GM18909 (cell line): ENCODE results near the gene MIR17HG.

Experiments
- ATAC-seq: cut with Tn5 transposase; IDR thresholded peaks from one replicate; pipeline ENCODE4 v1.9.1; 2021; ENCODE audit warnings: mild to moderate bottlenecking; ENCODE audit not compliant: unreplicated experiment, poor library complexity

MIR17HG gene

DNA sequence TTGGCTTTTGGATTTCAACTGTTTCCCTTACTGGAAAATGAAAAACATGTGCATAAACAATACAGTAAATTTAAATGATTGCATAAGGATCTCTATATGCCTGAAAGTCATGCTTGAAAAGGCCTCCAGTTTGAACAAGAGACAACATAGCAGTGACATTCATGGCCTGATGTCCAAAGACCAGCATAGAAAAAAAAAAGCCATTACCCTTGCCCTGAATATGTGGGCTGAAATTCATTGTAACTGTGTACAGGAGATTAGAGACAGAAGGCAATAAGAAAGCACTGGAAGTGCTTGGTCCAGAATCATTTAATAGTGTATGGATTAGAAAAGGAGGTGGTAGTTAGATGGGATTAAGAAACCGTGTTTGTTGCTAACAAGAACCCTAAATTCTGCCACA is 15.4 kb downstream of the MIR17HG start:
- no peak for ATAC-seq

DNA sequence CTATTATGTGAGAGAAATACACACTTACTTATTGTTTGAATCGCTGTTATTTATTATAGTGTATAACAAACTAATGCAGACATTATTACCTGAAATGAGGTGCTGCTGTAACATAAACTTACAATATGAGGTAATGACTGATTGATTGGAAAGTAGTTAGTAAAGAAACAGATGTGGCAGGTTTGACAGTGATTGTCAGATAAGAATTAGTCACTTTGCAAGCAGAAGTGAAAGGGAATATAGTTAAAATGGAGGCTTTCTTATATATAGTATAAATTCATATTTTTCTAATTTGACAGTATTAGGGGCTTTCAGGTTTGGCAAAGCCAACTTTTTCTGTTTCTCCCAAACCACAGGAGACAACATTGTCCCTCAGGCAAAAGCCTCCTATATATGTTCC is 20.6 kb downstream of the MIR17HG start:
- ATAC-seq: no peak

DNA sequence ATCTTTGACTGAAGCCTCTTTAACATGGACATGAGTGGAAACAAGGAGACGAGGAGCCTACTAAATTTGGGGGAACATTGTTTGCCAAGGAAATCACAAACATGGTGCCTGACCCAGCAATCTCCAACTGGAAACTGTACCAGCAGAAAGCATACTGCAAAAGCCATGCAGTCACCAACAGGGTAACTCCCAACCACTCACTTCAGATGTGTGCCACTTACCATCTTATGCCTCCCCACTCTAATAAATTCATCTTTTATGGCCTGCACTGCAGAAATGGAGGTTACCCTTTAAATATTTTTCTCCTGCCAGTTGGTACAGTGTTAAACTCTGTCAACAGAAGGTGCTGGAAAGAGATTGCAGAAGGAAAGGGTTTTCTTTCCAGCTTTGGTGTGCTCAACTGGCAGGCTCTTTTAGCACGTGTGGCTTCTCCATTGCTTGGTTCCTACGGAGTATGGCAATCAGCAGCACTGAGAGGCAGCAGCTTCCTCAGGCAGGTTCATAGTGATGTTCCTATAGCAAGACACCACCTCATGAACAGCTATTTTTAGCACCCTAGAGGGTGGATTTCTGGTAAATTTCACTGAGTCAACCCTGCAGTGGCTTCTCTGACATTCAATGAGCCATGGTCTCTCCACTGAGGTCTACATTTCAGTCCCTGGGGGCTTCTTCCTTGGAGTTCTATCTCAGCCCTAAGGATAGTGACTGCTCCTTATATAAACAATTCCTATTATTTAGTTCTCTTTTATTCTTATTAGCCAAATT is 21.4 kb downstream of the MIR17HG start:
- ATAC-seq: peak; percentile 31

DNA sequence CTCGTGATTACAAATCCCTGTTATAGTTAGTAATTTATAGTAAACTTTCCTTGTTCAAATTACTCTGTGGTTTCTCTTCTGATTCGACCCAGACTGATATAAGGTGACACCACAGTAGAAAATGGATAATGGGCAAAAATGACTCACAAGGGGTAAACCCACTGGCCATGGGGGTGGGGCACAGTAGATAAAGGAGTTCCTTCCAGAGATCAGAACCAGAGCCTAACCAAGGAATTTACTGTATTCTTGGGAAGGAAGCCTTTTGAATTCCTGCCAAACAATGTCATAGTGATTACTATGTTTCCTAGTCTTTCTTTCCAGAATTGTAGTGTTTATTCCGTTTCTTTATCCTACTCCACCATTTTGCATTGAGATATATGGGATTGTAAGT is 21.9 kb downstream of the MIR17HG start:
- peak; percentile 35 for ATAC-seq

DNA sequence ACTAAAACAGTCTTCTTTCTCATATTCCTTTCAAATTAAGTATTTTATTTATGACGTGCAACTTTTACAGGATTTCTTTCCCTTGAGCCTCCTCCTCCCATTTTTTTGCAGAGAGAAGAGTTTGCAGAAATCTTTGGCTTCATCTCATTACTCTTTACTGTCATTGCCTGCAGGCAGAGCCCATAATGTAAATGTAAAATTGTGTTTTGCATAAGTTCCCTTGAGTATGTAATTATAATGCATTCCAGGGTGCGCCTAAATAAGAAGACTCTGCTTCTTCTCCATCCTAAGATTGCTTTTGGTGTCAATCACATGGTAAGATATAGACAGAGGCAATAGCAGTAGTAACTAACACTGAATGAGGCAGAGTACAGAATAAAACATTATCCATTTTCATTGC is 23.0 kb downstream of the MIR17HG start:
- no peak for ATAC-seq

DNA sequence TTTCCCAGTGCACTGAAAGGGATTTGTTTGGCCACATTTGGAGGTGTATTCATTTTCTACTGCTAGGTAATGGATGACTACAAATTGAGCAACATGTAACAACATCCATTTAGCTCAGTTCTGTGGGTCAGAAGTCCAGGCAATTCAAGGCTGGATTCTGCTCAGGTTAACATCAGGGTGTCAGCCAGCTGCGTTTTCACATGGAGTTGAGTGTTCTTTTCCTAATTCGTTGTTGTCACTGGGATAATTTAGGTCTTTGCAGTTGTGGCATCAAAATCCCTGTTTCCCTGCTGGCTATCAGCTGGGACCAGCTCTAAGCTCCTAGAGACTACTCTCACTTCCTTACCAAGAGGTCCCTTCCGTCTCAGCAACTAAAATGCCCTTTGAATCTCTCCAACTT is 25.4 kb downstream of the MIR17HG start:
- ATAC-seq: no peak

DNA sequence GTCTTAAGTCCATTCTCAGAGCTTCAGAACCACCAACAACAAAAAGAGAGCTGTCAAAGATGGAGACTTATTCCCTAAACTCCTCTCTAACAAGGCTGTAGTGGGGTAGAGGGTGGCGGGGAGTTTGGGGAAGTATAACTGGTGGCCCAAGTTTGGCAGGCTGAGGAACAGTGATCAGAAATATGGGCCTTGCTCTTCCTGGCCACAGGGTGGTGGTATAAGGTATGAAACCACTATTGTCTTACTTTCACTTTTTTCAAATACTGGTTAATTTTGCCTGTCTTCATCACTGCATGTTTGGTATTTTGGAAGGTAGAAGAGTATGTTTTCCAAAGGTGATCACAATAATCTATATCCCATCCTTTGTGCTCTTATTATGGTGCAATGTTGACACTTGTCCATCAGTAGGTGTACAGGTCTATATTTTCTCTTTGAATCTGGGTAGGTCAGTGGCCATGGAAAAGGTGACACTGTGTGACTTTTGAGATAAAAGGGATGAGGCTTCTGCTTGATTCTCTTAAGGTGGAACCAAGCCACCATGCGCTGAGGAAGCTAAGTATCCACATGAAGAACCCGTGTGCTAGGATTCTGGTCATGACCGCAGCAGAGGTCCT is 27.7 kb downstream of the MIR17HG start:
- peak; percentile 99 for ATAC-seq

DNA sequence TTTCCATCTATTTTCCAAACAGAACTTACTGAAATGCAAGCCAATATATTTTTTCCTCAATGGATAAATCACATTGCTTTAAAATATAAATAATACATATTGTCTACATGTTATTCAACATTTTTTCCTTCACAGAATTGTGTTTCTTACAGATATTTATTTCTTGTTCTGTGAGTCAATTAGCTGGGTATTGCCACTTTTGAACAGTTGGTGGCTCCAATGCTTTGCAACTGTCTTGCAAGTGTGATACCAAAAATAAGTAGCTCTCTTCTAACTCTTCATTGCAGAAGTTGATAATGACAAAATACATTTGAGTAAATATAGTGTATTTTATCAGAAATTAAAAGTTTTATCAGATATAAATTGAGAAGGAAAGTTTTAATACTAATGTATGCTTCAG is 33.9 kb downstream of the MIR17HG start:
- peak; percentile 42 for ATAC-seq

DNA sequence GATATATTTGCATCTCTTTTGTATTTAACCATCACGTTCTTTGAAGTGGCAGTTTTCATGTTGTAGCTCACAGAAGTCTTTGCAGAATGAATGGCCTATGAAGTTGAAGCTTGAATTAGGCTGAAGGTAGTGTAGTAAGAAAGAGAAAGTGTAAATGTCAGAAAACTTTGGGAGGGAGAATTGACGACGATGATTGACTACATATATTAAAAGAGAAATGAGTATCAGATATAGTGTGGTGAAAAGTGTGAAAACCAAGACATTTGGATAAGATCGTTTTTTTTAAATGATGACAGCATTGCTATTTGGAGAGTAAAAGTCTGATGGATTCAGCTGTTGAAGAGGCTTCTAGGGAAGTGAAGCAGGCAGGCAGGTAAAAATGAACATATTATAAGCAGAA is 36.3 kb downstream of the MIR17HG start:
- no peak for ATAC-seq

DNA sequence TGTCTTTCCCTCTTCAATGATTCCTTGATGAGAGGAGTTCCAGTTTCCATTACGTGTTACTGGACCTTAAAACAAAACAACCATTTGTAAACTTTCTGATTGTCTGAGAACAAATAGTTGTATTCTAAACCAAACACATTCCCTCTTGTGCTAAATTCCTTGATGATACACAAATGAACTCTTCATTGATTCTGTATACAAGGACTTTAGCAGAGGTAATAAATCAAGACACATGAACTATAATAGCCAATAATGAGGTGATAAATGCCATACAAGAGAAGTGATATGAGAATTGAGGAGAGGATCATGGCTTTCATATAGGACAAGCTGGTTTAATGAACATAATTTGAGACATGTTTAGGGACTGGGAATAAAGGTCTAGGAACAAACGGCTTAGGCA is 37.4 kb downstream of the MIR17HG start:
- ATAC-seq: no peak

DNA sequence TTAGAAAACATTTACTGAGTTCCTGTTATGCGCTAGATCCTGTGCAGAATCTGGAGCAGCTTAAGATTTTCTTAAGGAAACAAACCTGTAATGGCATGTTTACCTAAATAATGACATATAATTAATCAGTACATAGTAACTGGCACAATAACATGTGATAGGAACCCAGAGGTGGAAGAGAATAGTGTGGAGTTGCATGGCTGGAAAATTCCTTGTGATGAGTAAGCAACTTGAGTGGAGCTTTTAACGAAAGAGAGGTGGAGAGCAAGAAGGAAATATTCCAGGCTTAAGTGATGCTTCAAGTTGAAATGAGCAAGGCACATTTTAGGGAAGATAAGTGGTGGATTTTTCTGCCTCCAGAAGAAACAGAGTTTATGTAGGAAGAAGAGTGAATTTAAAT is 41.7 kb downstream of the MIR17HG start:
- ATAC-seq: no peak

DNA sequence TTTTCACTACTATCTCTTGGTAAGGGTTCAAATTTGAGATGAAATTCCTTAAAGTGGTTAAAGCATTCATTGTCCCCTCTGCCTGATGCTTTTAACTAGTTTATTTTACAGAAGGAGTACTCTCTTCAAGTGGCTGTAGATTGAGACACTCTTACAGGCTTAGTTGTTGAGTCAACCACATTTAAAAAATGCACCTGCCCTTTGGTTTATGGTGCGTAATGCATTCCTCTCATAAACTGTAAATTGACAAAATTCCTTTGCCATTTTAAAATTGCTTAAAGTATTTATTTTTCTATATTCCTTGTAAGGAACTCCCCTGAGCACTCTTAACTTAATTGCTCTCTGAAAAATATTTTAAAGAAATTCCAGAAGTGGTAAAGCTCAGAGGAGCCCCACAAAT is 50.1 kb downstream of the MIR17HG start:
- ATAC-seq: no peak

DNA sequence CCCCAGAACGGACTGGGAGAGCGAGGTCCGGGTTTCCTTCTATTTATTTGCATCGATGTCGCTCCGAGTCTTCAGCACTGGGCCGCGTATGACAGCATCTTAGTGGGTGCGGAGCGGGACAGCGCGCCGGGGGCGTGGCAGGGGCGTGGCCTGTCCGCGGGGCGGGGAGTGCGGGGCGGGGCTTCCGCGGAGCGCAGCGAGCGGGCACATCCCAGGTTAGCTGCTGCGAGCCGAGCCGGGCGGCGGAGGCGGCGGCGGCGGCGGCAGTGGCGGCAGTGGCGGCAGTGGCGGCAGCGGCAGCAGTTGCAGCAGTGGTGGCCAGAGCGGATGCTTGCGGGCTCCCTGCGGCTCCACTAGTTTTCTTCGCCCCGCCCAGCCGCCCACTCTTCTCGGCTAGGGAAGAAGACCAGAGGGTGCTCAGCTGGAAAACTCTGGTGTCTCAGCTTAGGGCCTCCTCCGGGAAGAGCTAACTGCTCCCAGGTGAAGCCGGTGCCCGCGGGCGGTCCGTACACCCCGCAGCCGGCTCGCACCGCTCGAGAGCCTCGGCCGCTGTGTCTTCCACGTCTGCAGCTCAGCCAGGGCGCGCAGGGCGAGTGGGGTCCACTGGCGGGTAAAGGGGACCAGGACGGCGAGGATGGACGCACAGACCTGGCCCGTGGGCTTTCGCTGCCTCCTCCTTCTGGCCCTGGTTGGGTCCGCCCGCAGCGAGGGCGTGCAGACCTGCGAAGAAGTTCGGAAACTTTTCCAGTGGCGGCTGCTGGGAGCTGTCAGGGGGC is 51.1 kb downstream of the MIR17HG start, which contains the start of gene GPC5:
Gene GPC5, plus strand, starts transcription at position 209 of the 776 bp plus-strand sequence.
- peak; percentile 97 for ATAC-seq

DNA sequence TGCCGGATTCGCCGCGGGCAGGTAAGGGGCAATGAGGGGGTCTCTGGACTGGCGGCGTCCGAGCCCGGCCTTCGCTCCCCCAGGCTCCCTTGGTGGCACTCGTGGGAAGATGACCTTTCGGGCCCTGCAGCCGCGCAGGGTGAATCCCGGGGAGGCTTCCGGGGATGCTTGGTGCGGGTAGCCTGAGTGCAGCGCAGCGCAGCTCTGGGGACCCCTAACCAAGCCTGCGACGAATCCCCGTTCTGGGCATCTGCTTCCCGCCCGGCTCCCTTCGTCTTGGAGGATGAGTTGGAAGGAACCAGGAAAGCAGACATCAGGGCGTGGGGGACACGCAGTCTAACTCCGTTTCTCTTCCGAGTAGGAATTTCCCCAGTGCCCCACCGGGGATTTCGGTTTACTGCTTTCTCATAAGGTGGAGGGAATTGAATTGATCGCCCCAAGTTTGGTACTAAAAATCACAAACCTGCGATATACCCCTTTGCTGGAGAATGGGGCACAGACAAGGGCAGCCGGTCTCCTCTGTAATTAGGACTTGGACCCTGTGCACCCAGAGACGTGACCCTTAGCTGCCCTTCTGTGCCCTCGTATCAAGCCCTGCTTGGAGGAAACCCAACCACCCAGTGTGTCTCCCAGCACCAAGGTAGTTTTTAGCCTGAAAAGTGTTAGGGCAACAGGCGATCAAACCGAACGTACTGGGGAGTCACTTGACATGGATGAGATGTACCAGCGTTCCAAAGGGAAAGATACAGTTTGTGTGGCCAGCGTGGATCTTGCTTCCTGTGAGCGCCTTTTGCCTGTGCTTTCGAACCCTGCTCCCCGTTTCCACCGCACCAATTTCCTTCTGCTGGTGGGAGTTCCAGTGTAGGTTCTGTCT is 51.9 kb downstream of the MIR17HG start:
- ATAC-seq: peak; percentile 15

DNA sequence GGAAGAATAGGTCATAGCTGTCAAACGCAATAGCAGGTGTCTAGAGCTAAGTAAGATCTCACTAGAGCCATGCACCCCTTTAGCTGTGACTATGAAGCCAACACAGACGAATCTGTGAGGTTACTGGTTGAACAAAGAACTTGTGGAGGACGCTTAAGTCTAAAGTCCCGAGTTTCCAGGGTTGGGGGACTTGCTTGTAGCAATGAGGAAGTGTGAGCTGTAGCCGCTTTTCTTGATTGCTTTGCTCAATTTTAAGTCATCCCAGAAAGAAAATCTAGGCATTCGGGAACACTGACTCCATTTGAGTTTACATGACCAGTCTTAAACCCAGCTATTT is 52.5 kb downstream of the MIR17HG start:
- no peak for ATAC-seq

DNA sequence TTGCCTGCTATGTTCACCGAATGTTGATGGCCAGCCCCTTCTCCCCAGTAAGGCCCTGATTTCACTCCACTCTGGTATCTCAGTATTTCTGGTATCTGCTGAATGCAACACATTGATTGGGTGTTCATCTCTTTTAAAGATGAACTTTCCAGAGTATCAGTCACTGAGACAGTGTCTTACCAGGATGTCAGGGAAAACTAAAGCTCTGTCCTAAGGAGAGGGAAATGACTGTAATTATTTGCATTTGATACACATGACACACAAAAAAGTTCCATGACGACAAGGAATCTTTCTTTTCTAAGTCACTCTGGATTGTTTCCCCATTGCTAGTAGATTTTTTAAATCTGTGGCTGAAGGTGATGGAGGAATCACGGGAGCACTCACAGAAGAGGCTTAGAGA is 53.2 kb downstream of the MIR17HG start:
- no peak for ATAC-seq

DNA sequence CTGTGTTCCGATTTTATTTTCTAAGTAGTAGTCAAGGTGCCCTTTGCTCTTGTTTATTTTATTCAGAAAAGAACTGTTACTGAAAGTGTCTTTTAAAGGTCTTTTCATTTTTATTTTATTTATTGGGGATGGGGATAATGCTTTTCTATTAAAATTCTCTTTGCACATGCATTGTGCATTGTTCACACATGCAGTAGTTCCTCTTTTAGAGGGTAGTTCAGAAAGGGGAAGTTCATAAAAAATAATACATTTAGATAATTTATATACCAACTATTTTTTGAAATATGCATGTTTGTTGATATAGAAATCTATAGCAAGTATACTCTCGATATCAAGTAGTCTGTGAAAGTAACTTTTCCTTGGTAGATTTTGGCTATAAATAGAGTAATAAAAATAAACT is 54.4 kb downstream of the MIR17HG start:
- ATAC-seq: no peak
